COLO668 (cell line): ENCODE results near the gene SYNDIG1.

Experiments
- DNase-seq: peaks from one replicate; lab custom pipeline; 2025; ENCODE audit not compliant: unreplicated experiment; lab: John Stamatoyannopoulos, UW

Gene SYNDIG1

GRCh38 chr20:24583169-24583792 is 113.9 kb downstream of the SYNDIG1 start:
- no peak for DNase-seq

GRCh38 chr20:24584078-24584477 is 114.6 kb downstream of the SYNDIG1 start:
- DNase-seq: no peak

DNA sequence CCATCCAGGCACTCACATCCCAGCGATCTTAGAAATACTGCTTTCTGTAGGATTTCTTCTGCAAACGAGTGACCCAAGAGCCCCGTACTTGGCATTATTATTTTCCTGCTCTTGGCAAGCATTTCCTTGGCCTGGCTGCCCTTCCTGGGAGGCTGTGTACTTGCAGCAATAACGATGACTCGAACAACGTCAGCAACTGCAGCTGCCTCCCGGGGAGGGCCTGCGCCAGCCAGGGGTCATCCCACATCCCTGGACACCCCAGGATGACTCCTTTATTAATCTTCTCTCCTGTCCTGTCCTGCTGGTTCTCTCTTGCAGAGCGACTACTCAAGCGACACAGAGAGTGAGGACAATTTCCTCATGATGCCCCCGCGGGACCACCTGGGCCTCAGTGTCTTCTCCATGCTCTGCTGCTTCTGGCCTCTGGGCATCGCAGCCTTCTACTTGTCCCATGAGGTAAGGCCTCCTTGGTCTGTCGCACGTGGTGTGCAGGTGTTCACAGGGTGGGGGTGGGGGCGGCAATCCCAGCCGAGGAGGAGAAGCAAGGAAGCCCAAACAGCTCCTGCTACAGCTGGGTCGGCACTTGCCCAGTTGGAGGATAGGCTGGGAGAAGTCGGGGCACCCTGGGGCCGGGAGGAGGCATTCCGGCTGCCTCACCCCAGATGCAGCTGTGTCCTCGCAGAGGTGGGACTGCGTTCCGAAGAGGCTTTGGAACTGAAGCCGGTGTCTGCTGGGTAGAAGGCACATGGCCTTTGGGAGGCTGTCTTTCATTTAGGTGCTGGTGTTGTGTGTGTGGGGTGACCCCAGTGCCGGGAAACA is 115.3 kb downstream of the SYNDIG1 start:
- no peak for DNase-seq

DNA sequence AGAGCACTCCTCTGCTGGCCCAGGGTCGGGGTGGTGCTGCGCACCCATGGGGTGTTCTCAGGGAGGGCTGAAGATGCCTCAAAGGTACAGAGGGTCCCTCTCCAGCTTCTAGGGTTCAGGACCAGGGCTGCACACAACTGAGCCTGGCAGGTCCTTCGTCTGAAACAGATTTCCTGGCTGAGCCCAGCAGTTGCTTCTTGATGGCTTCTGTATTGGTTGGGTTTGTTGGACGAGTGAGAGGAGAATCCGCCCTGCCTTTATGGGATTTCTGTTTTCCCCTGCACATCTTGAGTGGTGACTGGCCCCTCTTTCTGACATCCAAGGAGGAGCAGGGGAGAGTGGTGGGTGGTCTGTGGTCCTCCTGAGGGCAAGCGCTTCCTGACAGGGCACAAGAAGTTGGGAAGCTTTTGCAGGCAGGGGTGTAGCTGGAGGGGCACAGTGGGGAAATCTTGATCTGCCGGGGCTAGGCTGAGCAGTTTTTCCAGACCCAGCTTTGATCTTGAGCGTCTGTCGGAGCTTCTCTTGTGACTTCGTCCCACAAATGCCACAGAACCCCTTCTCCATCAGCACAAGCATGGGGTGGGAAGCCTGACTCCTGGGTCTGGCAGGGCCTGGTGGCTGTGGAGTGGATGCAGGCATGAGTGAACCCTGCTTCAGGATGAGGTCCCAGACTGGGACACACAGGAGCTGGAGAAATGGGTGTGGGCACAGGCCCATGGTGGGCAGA is 116.5 kb downstream of the SYNDIG1 start:
- DNase-seq: no peak

DNA sequence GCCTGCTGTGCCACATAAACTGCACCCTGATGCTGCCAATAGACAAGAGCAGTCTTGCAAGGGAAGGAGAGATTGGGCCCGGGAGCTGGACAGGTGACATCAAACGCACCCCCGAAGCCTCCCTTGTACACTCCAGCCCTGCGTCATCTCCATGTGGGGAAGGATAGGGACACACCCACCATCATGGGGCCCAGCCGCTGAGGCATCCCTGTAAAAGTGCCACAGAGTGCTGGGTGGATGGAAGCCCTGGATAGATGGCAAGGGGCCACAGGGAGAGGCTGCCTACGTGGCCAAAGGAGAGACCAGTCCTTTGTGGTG is 117.1 kb downstream of the SYNDIG1 start:
- DNase-seq: no peak

GRCh38 chr20:24587384-24588046 is 118.1 kb downstream of the SYNDIG1 start:
- no peak for DNase-seq

DNA sequence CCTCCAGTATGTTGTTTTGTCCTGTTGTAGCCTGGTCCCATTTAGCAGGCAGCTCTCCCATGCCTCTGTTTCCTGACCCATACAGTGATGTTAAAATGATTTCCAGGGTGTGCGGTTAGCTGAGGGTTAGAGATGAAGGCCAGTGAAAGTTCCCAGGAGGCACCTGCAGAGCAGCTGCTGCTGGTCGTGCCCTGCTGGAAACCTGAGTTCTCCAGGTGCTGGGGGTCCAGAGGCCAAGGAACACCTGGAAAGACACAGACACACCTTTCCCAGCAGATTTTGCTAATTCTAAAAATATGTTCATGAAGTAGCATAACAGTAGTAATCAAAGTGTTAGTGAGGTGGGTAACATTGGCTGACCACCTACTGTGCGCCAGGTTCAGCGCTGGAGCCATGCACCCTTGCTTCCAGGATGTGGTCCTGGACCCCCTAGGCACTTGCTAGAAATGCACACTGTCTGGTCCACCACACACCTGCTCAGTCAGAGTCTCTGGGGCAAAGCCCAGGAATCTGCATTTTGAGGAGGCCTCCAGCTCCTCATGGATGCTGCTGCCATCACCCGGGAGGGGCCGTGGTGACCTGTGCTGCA is 118.7 kb downstream of the SYNDIG1 start:
- DNase-seq: no peak

DNA sequence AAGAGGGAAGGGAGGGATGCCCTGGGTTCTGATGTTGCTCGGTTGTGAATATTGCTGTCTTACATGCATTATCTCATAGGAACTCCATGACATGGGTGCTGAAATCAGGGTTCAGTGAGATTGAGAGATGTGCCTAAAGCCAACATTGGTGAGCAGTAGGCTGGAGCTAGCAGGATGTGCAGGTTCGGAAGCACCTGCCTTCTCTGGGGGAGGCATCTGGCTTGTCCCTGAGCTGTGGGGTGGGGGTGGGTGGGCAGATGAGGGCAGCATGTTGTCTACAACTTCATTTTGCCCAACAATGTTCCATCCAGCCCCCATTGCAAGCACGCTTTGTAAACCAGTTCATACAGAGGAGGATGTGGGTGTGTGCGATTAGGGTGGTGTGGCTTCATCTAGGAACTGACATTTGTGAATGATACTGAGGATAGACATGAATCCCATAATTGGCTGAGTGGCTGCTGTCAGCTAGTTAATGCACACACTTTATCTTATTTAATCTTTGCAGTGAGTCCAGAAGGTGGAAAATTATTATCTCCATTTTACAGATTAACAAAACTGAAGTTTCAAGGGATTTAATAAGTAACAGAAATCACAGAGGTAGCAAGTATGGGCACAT is 119.4 kb downstream of the SYNDIG1 start:
- DNase-seq: no peak

DNA sequence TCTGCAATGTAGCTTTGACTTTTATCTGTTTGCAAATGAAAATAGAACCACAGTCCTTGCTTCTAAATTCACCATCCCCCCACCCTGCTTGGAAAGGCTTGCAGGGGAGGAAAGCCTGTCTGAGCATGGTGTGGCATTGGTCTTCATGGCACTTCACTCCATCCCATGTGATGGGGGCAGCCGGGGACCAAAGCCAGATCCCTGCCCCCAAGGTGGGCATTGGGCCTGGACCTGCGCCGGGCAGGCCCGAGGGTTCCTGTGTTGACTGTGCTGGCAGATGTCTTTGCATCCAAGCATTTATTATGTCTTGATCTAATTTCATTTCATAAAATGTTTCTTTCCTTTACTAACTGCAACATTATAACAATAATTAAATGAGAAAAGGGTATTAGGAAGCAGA is 120.0 kb downstream of the SYNDIG1 start:
- no peak for DNase-seq

GRCh38 chr20:24589815-24590177 is 120.4 kb downstream of the SYNDIG1 start:
- DNase-seq: no peak

DNA sequence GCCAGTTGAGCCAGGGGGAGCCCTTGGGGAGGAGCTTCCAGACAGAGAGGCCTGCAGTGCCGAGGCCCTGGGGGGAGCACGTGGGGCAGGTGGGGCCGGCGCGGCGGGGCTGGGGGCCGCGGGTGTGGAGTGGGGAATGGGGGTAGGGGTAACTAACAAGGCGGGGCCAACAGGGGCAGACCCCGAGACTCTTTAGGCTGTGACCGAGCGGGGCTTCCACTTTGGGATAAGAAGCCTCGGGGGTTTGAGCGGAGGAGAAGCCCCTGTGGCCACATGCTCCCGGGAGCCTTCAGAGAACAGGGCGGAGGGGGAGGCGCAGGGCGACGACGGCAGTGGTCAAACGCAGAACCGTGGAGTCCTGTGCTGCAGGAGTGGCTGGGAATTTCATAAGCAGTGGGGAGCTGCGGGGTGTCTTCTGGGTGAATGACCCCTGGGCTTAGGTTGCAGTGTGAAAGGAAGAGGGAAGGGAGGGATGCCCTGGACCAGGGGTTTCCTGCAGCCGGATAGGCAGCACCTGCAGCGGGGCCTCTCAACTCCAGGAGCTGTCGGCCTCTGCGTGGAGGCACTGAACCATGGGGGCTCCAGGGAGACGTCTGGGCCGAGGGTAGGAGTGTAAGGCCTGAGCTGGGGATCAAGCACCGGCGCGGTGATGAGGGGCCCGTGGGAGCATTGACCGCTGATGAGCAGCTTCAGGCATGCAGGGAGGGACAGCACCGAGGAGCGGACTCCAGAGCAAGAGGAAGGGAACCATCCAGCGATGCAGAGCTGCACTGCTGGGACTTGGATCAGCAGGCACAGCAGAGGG is 121.0 kb downstream of the SYNDIG1 start:
- no peak for DNase-seq

- DNase-seq: no peak
Measured at GRCh38 chr20:24597051-24597450, 127.6 kb downstream of the SYNDIG1 start.

- no peak for DNase-seq
Measured at GRCh38 chr20:24598346-24598745, 128.9 kb downstream of the SYNDIG1 start.

- DNase-seq: no peak
Measured at GRCh38 chr20:24598996-24599395, 129.6 kb downstream of the SYNDIG1 start.

DNA sequence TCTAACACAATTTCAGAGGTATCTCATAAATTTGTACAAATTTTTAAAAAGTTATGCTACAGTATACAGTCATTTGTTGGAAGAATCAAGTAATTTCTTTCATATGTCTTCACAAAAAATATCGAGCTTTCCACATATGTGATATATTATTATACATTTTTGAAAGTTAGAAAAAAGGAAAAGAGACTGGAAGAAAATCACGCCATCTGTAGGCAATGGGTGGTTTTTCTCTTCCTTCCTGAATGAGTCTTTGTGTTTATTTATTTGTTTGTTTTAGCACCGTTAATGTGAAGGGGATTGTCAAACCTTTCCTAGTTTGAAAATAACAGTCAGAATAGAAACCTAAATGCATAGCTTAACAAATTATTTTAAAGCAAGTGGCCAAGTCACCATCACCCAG is 130.6 kb downstream of the SYNDIG1 start:
- DNase-seq: no peak

DNA sequence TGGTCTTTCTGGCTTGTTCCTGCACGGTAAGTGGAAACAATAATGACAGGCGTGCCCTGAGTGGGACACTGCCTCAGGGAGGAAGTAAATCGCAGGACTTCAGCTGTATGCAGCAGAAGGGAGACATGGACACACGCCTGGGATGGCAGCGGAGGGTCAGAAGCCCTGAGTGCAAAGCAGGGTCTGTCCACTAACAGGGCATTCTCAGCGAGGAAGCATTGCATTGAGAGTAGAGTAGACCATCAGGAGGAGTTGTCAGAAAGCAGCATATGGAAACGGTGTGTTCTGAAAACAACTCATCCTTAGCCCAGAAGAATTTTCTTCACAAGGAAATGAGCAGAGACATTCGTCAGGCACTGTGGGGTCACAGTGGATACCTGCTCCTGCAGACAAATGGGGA is 134.0 kb downstream of the SYNDIG1 start:
- DNase-seq: no peak

GRCh38 chr20:24604966-24605665 is 135.7 kb downstream of the SYNDIG1 start:
- no peak for DNase-seq

DNA sequence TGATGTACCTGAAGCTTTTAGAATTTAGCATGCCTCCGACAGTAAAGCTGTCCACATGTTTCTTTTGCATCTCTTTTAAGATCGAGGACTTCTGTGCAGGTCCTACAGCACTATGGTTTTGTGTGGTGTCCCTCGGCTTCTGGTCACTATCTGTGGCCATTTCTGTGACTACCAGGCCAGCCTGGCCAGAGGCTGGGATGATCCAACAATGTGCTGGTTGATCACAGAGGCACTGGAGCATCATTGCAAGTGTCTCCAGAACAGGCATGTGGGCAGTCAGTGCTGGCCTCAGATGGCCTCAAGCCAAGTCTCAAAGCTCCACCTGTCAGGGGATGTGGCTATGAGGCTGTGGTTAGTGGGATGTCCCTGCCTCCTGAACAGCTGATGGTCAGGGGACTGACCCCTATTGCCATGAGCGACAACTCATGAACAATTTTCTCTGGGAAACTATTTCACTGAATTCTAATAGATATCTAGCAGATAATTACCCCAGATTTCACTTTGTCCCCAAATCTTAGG is 136.6 kb downstream of the SYNDIG1 start:
- no peak for DNase-seq

DNA sequence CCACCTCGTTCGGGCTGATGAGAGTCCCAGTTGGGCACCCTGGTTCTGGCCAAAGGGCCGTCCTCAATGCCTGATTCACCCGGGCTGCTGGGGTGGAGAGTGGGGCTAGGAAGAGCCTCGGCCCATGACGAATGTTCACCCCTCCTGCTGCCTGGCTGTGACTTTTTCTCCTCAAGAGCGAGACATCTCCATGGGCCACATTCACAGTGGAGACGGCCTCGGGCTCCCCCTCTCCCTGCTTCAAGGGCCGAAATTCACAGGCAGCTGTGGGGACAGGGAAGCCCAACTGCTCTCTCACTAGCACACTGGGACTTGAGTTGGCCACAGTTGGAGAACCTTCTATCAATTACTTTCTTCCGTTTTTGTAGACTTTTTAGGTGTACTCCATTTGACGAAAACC is 138.0 kb downstream of the SYNDIG1 start:
- no peak for DNase-seq
